ENCODE measurements around the gene CDCA4.

The CDCA4 gene

DNA sequence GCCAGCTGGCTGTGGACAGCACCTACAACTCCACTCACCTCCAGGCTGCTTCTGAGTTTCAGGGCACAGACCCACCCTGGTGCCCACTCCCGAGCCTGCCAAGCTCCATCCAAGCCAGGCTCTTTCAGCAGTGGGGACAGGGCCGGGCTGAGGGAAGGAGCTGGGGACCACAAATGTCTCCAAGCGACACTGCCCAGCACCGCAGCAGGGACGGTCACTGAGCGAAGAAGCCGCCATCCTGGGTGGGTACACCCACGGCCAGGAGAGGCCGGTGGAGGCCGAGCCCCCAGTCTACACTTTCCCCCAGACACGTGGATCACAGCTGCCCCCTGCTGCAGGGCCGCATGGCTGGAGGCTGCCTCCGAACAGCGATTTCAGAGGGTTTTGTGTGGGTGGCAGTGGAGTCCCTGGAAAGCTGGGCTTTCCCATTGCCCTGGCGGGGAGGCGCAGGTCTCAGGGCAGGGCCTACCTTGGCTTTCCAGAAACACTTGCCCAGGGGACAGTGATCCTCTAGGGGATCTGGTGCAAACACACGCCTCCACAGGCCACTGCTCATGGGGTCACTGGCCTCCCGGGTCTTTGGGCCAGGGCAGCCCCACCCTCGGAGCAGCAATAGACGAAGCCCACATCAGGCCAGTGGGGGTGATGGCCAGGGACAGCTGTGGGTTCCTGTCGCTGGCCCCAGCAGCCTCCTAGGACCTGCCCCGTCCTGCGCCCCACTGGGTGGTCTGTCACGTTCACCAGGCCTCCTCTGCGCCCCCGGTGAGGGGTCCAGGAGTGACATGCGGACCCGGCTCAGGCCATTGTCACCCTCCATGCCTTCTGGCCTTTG lies 45.6 kb upstream of the CDCA4 start:
- Histone ChIP-seq H3K27me3 (ENCODE audit: insufficient read depth, low read length, poor library complexity) (no peaks in the 10 kb centered on the region), H4K20me1 (ENCODE audit: insufficient read depth, low read length) (no peaks in the 10 kb centered on the region), H2AFZ (ENCODE audit: low read depth, low read length) (no peak overlapping the region), H3K4me2 (ENCODE audit: insufficient read depth, low read length) (no peak overlapping the region), H3K9me3 (ENCODE audit: insufficient read depth, low read length, severe bottlenecking) (no peaks in the 10 kb centered on the region), H3K4me3 (ENCODE audit: low read depth in 1 of 2, low read length in 2 of 2) (no peak overlapping the region), H3K79me2 (ENCODE audit: insufficient read depth, low read length) (no peaks in the 10 kb centered on the region), H3K27ac (ENCODE audit: low read length) (no peak overlapping the region), H3K9ac (ENCODE audit: low read depth, low read length) (no peak overlapping the region), H3K36me3 (ENCODE audit: insufficient read depth, low read length) (no peaks in the 10 kb centered on the region), H3K4me1 (ENCODE audit: insufficient read depth, low read length) (0 out of 2 replicates have a peak, but pooled peaks cover 4% of the 10 kb centered on the region)
- no peak for ATAC-seq (ENCODE audit: insufficient read depth, low read depth)
- DNase-seq: no peak
- TF ChIP-seq EZH2 (IDR thresholded peaks at IDR 0.05; ENCODE audit: borderline replicate concordance, low read depth, low read length, severe bottlenecking) (no peak), CTCF (IDR thresholded peaks at IDR 0.05; ENCODE audit: borderline replicate concordance, extremely low read depth, low read length, poor library complexity, severe bottlenecking) (no peak)

- no peak within 1 kb of the TSS for H2AFZ ChIP-seq (ENCODE audit: low read depth, low read length)
- no peak within 1 kb of the TSS for H3K27ac ChIP-seq (ENCODE audit: low read length)
- H3K9me3 ChIP-seq (ENCODE audit: insufficient read depth, low read length, severe bottlenecking): no peaks in the 10 kb centered on the region
- H3K4me3 ChIP-seq (ENCODE audit: low read depth in 1 of 2, low read length in 2 of 2): no peak within 1 kb of the TSS
- no peaks in the 10 kb centered on the region for H4K20me1 ChIP-seq (ENCODE audit: insufficient read depth, low read length)
- ATAC-seq (ENCODE audit: insufficient read depth, low read depth): peak; percentile 82
- H3K4me1 ChIP-seq (ENCODE audit: insufficient read depth, low read length): 0 out of 2 replicates have a peak, but pooled peaks cover 4% of the 10 kb centered on the region
- TF ChIP-seq CTCF (IDR thresholded peaks at IDR 0.05; ENCODE audit: borderline replicate concordance, extremely low read depth, low read length, poor library complexity, severe bottlenecking) (no peak), EZH2 (IDR thresholded peaks at IDR 0.05; ENCODE audit: borderline replicate concordance, low read depth, low read length, severe bottlenecking) (no peak)
- no peak within 1 kb of the TSS for H3K4me2 ChIP-seq (ENCODE audit: insufficient read depth, low read length)
- no peaks in the 10 kb centered on the region for H3K27me3 ChIP-seq (ENCODE audit: insufficient read depth, low read length, poor library complexity)
- no peaks in the 10 kb centered on the region for H3K36me3 ChIP-seq (ENCODE audit: insufficient read depth, low read length)
- H3K9ac ChIP-seq (ENCODE audit: low read depth, low read length): no peak within 1 kb of the TSS
- DNase-seq: peak; percentile 44
- H3K79me2 ChIP-seq (ENCODE audit: insufficient read depth, low read length): no peaks in the 10 kb centered on the region
Observed at GRCh38 chr14:105065280-105066228, 44.7 kb upstream of the CDCA4 start, which contains the start of gene GPR132. Gene GPR132, minus strand, starts transcription at chr14:105065430. Its CDS starts 10,010 bp downstream, at chr14:105055420.

- H3K9ac ChIP-seq (ENCODE audit: low read depth, low read length): no peak overlapping the region
- no peak overlapping the region for H3K27ac ChIP-seq (ENCODE audit: low read length)
- 0 out of 2 replicates have a peak, but pooled peaks cover 4% of the 10 kb centered on the region for H3K4me1 ChIP-seq (ENCODE audit: insufficient read depth, low read length)
Observed at GRCh38 chr14:105064721-105065143, 43.8 kb upstream of the CDCA4 start.

More at GRCh38 chr14:105064721-105065143, 43.8 kb upstream of the CDCA4 start:
- Histone ChIP-seq H3K79me2 (ENCODE audit: insufficient read depth, low read length) (no peaks in the 10 kb centered on the region), H3K4me3 (ENCODE audit: low read depth in 1 of 2, low read length in 2 of 2) (no peak overlapping the region), H2AFZ (ENCODE audit: low read depth, low read length) (no peak overlapping the region), H3K36me3 (ENCODE audit: insufficient read depth, low read length) (no peaks in the 10 kb centered on the region), H3K4me2 (ENCODE audit: insufficient read depth, low read length) (no peak overlapping the region), H3K27me3 (ENCODE audit: insufficient read depth, low read length, poor library complexity) (no peaks in the 10 kb centered on the region), H4K20me1 (ENCODE audit: insufficient read depth, low read length) (no peaks in the 10 kb centered on the region), H3K9me3 (ENCODE audit: insufficient read depth, low read length, severe bottlenecking) (no peaks in the 10 kb centered on the region)
- ATAC-seq (ENCODE audit: insufficient read depth, low read depth) (no peak), DNase-seq (no peak)
- TF ChIP-seq CTCF (IDR thresholded peaks at IDR 0.05; ENCODE audit: borderline replicate concordance, extremely low read depth, low read length, poor library complexity, severe bottlenecking): no peak
- no peak for TF ChIP-seq EZH2 (IDR thresholded peaks at IDR 0.05; ENCODE audit: borderline replicate concordance, low read depth, low read length, severe bottlenecking)
